ENCODE measurements around the gene UQCRC2.

Gene UQCRC2

GRCh38 chr16:21957714-21958346 lies 4.7 kb downstream of the UQCRC2 start:
- CTCF ChIA-PET: interaction anchor here (1.3 kb wide), 1 partner anchor 120 kb away, joined by 4 read pairs; no protein-coding TSS in a partner anchor
- no peak for DNase-seq (ENCODE audit: extremely low spot score)
- TF ChIP-seq, protein P1, sequence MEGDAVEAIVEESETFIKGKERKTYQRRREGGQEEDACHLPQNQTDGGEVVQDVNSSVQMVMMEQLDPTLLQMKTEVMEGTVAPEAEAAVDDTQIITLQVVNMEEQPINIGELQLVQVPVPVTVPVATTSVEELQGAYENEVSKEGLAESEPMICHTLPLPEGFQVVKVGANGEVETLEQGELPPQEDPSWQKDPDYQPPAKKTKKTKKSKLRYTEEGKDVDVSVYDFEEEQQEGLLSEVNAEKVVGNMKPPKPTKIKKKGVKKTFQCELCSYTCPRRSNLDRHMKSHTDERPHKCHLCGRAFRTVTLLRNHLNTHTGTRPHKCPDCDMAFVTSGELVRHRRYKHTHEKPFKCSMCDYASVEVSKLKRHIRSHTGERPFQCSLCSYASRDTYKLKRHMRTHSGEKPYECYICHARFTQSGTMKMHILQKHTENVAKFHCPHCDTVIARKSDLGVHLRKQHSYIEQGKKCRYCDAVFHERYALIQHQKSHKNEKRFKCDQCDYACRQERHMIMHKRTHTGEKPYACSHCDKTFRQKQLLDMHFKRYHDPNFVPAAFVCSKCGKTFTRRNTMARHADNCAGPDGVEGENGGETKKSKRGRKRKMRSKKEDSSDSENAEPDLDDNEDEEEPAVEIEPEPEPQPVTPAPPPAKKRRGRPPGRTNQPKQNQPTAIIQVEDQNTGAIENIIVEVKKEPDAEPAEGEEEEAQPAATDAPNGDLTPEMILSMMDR (IDR thresholded peaks at IDR 0.05; ENCODE audit: control extremely low read depth, extremely low read depth, low read depth, missing control alignments): no peak
- POLR2A ChIA-PET: no interaction called here

DNA sequence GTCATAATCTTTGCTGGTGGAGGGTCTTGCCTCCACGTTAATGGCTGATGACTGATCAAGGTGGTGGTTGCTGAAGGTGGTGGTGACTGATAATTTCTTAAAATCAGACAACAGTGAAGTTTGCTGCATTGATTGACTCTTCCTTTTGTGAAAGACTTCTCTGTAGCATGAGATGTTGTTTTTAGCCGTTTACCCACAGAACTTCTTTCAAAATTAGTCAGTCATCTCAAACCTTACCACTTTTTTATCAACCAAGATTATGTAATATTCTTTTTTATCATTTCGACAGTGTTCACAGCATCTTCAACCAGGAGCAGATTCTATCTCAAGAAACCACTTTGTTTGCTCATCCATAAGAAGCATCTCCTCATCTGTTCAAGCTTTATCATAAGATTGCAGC lies 5.9 kb downstream of the UQCRC2 start:
- TF ChIP-seq, protein P1 (IDR thresholded peaks at IDR 0.05; ENCODE audit: control extremely low read depth, extremely low read depth, low read depth, missing control alignments): no peak
- DNase-seq (ENCODE audit: extremely low spot score): no peak
- ChIA-PET CTCF (interaction anchor here (2.6 kb wide), 1 partner anchor 119 kb away, joined by 11 read pairs; no protein-coding TSS in a partner anchor), POLR2A (no interaction called here)

GRCh38 chr16:21962475-21962874 lies 9.3 kb downstream of the UQCRC2 start:
- ChIA-PET CTCF (no interaction called here), POLR2A (no interaction called here)
- TF ChIP-seq, protein P1 (IDR thresholded peaks at IDR 0.05; ENCODE audit: control extremely low read depth, extremely low read depth, low read depth, missing control alignments): no peak
- DNase-seq (ENCODE audit: extremely low spot score): no peak

DNA sequence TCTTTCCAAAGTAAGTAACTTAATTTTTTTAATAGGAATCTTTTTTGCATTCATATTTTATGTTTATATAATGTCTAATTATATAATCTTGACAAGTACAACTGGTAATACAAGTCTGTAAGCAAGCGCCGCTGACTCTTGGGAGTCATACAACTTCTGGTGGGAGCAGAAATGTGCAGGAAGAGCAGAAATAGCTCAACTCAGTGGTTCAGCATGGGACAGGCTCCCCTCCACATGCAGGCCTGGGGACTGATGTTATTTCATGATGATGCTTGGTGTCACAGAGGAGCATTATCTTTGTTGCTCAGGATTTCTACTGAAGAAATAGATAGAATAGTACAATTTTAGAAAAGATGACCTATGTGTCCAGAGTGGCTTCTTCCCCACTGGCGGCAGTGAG lies 10.7 kb downstream of the UQCRC2 start:
- ChIA-PET CTCF (interaction anchor here (2.2 to 2.3 kb wide), 2 partner anchors 11 to 26 kb away, joined by 6 read pairs; partner anchors contain the start of gene UQCRC2), POLR2A (no interaction called here)
- DNase-seq (ENCODE audit: extremely low spot score): no peak
- TF ChIP-seq, protein P1 (IDR thresholded peaks at IDR 0.05; ENCODE audit: control extremely low read depth, extremely low read depth, low read depth, missing control alignments): no peak

GRCh38 chr16:21964353-21964752 lies 11.2 kb downstream of the UQCRC2 start:
- DNase-seq (ENCODE audit: extremely low spot score): no peak
- CTCF ChIA-PET: interaction anchor here (2.2 to 2.3 kb wide), 2 partner anchors 11 to 26 kb away, joined by 6 read pairs; partner anchors contain the start of gene UQCRC2
- POLR2A ChIA-PET: no interaction called here

DNA sequence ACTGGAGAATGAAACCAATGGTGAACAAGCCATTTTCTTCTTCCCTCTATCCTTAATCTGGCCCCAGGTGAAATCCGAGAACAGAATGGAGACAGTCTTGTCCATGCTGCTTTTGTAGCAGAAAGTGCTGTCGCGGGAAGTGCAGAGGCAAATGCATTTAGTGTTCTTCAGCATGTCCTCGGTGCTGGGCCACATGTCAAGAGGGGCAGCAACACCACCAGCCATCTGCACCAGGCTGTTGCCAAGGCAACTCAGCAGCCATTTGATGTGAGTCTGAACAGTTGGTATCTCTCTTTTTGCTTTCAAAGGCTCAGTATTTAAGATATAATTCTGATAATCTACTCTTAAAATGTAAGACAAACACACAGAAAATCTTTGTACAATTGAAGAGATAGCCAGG lies 18.7 kb downstream of the UQCRC2 start:
- DNase-seq (ENCODE audit: extremely low spot score): no peak
- TF ChIP-seq, protein P1 (IDR thresholded peaks at IDR 0.05; ENCODE audit: control extremely low read depth, extremely low read depth, low read depth, missing control alignments): no peak
- ChIA-PET POLR2A (no interaction called here), CTCF (interaction anchor here (1.0 kb wide), 1 partner anchor 106 kb away, joined by 3 read pairs; no protein-coding TSS in a partner anchor)

More at GRCh38 chr16:21964353-21964752, 11.2 kb downstream of the UQCRC2 start:
- TF ChIP-seq, protein P1 (IDR thresholded peaks at IDR 0.05; ENCODE audit: control extremely low read depth, extremely low read depth, low read depth, missing control alignments): no peak

Measured in GM10248 (cell line).